K562 (cell line): ENCODE results near the gene RNASEH1.

Experiments
- BCLAF1 ChIP-seq, 2 experiments: fragments of 450-650 bp in 1 of 2; IDR thresholded peaks; 2 replicates each; pipeline ENCODE4 v1.6.1; 2011 to 2017; ENCODE audit warnings: low read depth in 2 of 2, antibody characterized with exemption in 1 of 2, borderline replicate concordance in 1 of 2, low read length in 1 of 2, mild to moderate bottlenecking in 1 of 2, mixed read lengths in 1 of 2; ENCODE audit not compliant: control insufficient read depth in 1 of 2
- CTCF ChIP-seq, 3 experiments: IDR thresholded peaks in 2 of 3; conservative IDR thresholded peaks in 1 of 3; 2 replicates each; pipeline ENCODE4 v1.5.1; 2011 to 2012; ENCODE audit warnings: low read length in 3 of 3, mild to moderate bottlenecking in 3 of 3, control low read depth in 2 of 3, improper control_type of control experiment in 1 of 3, inconsistent platforms in 1 of 3, low read depth in 1 of 3, mixed read lengths in 1 of 3, moderate library complexity in 1 of 3; ENCODE audit not compliant: insufficient read depth in 2 of 3
- DNMT1 ChIP-seq: fragments of 450-650 bp; IDR thresholded peaks from 2 replicates; pipeline ENCODE4 v1.6.1; 2016; ENCODE audit warnings: antibody characterized with exemption, mild to moderate bottlenecking
- GTF3C2 ChIP-seq: IDR thresholded peaks from 3 replicates; pipeline ENCODE4 v1.6.1; 2011; ENCODE audit warnings: borderline replicate concordance, mild to moderate bottlenecking, moderate library complexity; ENCODE audit not compliant: insufficient read length; ENCODE audit errors: extremely low read depth
- MAFK ChIP-seq: IDR thresholded peaks from 2 replicates; pipeline ENCODE4 v1.6.1; 2011; ENCODE audit warnings: low read length, improper control_type of control experiment
- NCOA4 ChIP-seq: fragments of 450-650 bp; IDR thresholded peaks from 2 replicates; pipeline ENCODE4 v1.6.1; 2018; ENCODE audit warnings: mild to moderate bottlenecking; ENCODE audit not compliant: partially characterized antibody
- POLR2A ChIP-seq: fragments of 450-650 bp; conservative IDR thresholded peaks from 2 replicates; pipeline ENCODE4 v1.6.1; 2016
- POLR3A ChIP-seq: IDR thresholded peaks from 2 replicates; pipeline ENCODE4 v1.6.1; 2011; ENCODE audit warnings: borderline replicate concordance, mild to moderate bottlenecking, moderate library complexity; ENCODE audit not compliant: insufficient read length, insufficient read depth; ENCODE audit errors: extremely low read depth
- RAD21 ChIP-seq, 2 experiments: fragments of 250-450 bp in 1 of 2; fragments of 450-650 bp in 1 of 2; sonication (Bioruptor Pico) in 1 of 2; formaldehyde crosslinking in 1 of 2; IDR thresholded peaks in 1 of 2; conservative IDR thresholded peaks in 1 of 2; 2 replicates each; pipeline versions ENCODE4 v1.4.0 to v1.8.0; 2020 to 2022; ENCODE audit warnings: mild to moderate bottlenecking in 2 of 2, moderate library complexity in 1 of 2
- SNAPC5 ChIP-seq: fragments of 250-450 bp; sonication (Bioruptor Pico); IDR thresholded peaks from 2 replicates; pipeline ENCODE4 v1.8.0; 2021; ENCODE audit warnings: moderate library complexity, mild to moderate bottlenecking, inconsistent platforms
- SP1 ChIP-seq: sonication (generic); formaldehyde crosslinking; IDR thresholded peaks from 2 replicates; pipeline ENCODE4 v1.8.1; 2022; ENCODE audit warnings: mild to moderate bottlenecking, missing genetic modification reagents
- TCF7L2 ChIP-seq: fragments of 150-350 bp; IDR thresholded peaks from 2 replicates; pipeline ENCODE4 v1.6.1; 2016; ENCODE audit warnings: low read depth, mild to moderate bottlenecking, low read length, moderate library complexity

DNA sequence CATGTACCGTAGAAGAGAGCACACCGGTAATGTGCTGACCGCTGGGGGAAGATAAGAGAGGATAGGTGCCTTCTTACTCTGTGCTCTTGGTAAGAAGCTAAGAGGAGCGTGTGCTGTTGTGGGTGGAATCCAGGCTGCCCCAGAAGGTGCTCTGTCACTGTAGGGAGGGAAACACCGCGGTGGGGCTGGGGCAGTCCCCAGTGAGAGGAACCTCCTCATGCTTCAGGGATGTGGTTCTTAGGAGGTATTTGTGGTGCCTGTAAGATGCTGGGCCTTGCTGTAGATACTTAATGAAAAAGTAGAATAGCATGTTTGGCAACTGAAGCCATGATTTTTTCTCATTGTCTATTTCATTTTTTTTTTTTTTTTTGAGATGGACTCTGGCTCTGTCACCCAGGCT lies 37.9 kb upstream of the RNASEH1 start:
- TF ChIP-seq BCLAF1 (IDR thresholded peaks at IDR 0.05; ENCODE audit: borderline replicate concordance in 1 of 2, control insufficient read depth in 1 of 2, low read depth in 2 of 2, low read length in 1 of 2) (no peak), RAD21 (CRISPR knock-in tag; conservative IDR thresholded peaks at IDR 0.05 in 1 of 2, IDR thresholded peaks at IDR 0.05 in 1 of 2) (no peak), SP1 (CRISPR knock-in tag) (no peak), DNMT1 (no peak), GTF3C2 (no peak), SNAPC5 (no peak), NCOA4 (no peak), MAFK (no peak), CTCF (IDR thresholded peaks at IDR 0.05 in 2 of 3, conservative IDR thresholded peaks at IDR 0.05 in 1 of 3; ENCODE audit: insufficient read depth in 2 of 3, low read depth in 1 of 3, low read length in 3 of 3) (no peak), POLR3A (no peak), POLR2A (no peak), TCF7L2 (no peak)
